UCSD-AML1 (cell line): ENCODE measurements around the gene EBNA1BP2.
"Not testable (repeated sequence)": the region's sequence is repeated elsewhere in the genome, so short reads cannot be mapped to it uniquely, and the experiment has no call there.

Source experiments
- DNase-seq: peaks from one replicate; lab custom pipeline; 2025; ENCODE audit not compliant: unreplicated experiment; lab: John Stamatoyannopoulos, UW

Gene EBNA1BP2

GRCh38 chr1:43121256-43121900 is 50.7 kb downstream of the EBNA1BP2 start:
- no peak for DNase-seq

DNA sequence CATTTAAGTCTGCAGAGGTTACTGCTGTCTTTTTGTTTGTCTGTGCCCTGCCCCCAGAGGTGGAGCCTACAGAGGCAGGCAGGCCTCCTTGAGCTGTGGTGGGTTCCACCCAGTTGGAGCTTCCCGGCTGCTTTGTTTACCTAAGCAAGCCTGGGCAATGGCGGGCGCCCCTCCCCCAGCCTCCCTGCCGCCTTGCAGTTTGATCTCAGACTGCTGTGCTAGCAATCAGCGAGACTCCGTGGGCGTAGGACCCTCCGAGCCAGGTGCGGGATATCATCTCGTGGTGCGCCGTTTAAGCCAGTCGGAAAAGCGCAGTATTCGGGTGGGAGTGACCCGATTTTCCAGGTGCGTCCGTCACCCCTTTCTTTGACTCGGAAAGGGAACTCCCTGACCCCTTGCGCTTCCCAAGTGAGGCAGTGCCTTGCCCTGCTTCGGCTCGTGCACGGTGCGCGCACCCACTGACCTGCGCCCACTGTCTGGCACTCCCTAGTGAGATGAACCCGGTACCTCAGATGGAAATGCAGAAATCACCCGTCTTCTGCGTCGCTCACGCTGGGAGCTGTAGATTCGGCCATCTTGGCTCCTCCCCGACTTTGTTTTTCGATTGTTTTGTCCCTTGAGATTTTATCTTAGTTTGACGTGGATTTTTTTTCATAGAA is 52.0 kb downstream of the EBNA1BP2 start:
- DNase-seq: not testable (repeated sequence)
